Stimulated activated CD8-positive, alpha-beta memory T cell treated with anti-CD3 and anti-CD28 coated beads, Interleukin-12 subunit alpha, Interleukin-12 subunit beta, amount 100 ng/mL, for 4 hours (primary cell): ENCODE measurements around the gene KLHL40.

ENCODE experiments used
- DNase-seq: peaks from one replicate; pipeline ENCODE4 v3.0.0-alpha.2; 2020; ENCODE audit warnings: low read depth

The KLHL40 gene

GRCh38 chr3:42723219-42723618 lies 37.9 kb downstream of the KLHL40 start:
- DNase-seq = no peak

DNA sequence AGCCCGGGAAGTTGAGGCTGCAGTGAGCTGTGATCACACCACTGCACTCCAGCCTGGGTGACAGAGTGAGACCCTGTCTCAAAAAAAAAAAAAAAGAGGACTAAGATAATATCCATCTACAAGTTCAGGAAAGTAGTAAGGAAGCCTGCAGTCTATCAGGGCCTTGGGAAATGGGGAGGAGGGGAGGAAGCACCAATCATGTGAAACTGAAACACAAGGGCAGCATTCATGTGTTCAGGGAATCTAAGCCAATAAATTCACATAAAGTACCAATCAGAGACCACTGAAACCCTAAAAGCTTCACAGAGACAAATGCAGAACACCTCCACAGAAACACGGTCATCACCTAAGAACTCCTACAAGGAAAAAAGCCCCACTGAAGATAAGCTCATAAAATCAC lies 40.1 kb downstream of the KLHL40 start:
- no peak for DNase-seq

DNA sequence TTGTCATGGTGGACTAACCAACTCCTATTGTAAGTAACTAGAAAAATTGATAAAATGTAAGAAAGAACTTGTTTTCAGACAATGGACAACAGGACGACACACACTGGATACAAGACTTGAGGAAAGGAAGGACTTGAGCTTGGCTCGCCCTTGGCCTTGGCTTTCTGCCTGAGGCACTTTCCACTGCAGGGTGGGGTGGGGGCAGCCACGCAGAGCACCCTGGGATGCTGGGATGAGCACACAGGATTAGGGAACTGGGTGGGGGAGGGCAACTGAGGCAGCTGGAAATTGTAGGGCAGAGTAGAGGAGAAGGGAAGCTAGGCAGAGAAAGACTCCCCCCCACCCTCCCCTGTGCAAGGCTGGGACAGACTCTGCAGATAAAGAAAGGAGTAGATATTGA lies 42.7 kb downstream of the KLHL40 start:
- DNase-seq = no peak

- DNase-seq = no peak
These were observed 43.5 kb downstream of the KLHL40 start for GRCh38 chr3:42728668-42729364.

DNA sequence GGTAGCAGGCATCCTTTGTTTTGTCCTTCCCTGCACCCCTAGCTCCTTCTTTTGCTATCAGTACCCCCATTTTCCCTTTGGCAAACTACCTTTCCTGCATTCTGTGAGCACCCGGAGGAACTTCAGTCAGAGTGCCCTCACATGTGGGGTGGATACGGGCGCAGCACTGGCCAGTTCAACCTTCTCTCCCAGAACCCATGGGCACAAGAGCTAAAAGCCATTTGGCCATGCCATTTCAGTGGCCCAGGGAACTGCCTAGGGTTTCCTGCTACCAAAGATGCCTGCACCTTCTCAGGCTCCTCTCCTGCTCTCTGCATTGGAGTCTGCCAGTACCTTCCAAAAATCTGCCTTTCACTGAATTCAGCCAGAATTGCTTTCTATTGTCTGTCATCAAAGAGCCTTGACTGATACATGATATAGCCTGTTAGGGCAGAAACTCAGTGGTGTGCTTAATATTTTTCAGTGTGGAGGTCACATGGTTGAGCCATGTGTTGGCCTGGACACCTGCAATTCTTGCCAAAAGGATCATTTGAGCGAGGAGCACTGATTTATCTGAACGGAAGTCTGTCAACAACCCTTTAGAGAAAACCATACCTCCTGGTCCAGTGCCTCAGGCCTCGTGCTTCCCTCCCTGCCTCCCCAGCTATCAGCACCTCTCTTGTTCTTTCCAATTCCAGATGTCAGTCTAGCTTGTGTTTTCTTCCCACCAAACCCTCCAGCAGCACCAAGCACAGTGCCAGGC lies 44.2 kb downstream of the KLHL40 start:
- DNase-seq = no peak

GRCh38 chr3:42730294-42730693 lies 45.0 kb downstream of the KLHL40 start:
- no peak for DNase-seq

GRCh38 chr3:42730706-42731420 lies 45.5 kb downstream of the KLHL40 start:
- DNase-seq = no peak

DNA sequence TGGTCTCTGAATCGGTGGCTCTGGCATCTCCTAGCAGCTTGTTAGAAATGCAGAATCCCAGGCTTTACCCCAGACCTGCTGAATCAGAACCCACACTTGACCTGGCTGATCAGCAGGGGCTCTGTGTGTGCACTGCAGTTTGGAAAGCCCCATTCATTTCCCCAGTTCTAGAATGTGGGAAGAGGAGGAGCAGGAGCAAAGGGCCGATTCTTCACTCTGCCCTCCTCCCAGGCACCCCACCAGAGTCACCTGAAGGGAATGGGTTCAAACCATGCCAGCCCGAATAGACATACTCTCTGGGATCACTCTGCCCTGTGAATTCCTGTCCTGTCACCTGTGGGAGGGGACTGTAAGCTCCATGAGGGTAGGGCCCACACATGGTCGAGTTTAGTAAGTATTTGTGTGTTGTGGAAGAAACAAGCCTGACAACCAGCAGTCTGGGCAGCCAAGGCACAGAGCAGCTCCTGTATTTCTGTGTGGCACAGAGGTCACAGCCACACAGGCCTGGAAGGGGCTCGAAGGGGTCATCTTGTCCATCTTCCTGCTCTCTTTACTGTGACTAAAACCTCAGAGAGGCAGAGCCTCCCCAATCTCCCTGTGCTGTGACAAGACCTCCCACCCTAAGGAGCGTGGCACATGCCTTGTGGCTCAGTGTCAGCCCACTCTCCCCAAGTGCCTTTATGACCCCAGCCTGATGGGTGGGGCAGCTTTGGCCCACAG lies 46.3 kb downstream of the KLHL40 start:
- no peak for DNase-seq

GRCh38 chr3:42732196-42732828 lies 47.0 kb downstream of the KLHL40 start:
- DNase-seq = no peak

DNA sequence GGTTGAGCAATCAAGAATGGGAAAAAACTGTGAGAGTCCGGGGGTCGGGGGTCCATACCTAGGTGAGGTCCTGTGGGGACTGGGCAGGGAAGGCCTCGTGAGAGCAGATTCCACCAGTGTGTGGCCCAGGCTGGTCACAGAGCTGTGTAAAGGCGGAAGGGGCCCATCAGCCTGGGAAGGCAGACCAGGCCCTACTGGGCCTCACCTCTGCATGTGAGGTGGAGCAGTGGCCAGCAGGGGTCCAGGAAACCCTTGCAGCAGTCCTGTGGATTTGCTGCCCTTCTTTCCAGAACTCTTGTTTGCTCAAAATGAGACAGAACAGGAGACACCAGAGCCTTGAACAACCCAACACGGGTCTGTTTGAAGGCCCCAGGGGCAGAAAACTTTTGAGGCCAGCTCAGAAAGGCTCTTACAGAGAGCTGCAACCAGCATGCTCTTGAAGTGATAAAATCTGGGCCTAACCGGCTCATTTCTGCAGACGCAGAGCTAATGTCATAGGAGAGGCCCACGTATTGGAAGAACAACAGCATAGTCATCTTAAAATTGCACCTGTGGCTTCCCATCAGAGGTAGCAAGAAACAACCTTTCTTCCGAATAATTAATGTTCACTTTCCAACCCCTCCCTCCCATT lies 47.6 kb downstream of the KLHL40 start:
- DNase-seq = no peak

DNA sequence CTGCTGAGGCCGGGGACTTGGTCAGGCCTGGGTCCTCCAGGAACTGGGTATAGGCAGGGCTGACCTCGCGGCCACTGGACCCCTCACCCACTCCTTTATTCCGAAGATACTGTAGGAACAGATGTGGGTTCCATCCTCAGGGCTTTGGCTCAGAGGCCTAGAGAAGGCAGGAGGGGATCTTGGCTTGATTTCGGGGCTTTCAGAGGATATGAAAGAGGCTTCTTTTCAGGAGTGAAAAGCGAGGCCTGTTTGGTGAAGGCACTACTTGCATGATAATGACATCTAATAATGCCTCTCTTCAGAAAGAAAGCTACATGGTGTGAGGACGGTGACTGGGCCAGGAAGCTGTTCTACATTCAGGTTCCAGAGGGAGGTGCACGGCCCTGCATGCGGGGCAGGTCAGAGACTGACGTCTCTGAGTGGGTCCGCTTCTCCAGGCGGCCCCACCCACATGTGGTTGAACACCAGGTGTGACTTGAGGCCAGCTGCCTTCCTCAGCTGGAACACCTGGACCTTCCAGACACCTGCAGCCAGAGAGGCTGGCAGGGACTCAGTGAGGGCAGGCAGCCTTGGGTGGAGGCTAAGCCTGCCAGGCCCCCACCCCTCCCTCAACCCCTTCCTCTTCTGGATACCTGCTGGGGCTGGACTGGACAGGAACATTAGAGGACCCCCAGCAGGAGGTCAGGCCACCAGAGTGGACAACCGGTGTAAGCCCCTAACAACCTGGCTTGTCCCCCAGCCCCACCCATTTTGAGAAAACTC lies 48.3 kb downstream of the KLHL40 start:
- no peak for DNase-seq

GRCh38 chr3:42734263-42734860 lies 49.0 kb downstream of the KLHL40 start:
- no peak for DNase-seq

- no peak for DNase-seq
These were observed 49.7 kb downstream of the KLHL40 start for GRCh38 chr3:42735019-42735418.

DNA sequence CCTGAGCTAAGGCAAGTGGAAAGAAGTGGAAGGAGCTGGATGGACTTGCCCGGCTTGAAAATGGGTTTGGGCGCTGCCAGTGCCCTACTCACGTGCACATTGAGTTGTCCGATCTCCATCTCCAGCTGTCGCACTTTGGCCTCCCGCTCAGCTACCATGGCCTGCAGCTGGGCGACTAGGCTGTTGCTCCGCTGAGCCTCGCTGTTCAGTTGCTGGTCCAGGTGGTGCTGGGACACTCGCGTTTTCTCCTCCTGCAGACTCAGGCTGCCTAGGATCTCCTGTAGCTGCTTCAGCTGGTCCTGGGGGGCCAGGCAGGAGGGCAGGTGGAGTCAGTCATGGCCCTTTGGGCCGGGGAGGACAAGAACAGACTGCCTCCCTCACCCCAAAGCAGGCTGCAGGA lies 50.3 kb downstream of the KLHL40 start:
- no peak for DNase-seq

GRCh38 chr3:42736081-42736480 lies 50.7 kb downstream of the KLHL40 start:
- no peak for DNase-seq

DNA sequence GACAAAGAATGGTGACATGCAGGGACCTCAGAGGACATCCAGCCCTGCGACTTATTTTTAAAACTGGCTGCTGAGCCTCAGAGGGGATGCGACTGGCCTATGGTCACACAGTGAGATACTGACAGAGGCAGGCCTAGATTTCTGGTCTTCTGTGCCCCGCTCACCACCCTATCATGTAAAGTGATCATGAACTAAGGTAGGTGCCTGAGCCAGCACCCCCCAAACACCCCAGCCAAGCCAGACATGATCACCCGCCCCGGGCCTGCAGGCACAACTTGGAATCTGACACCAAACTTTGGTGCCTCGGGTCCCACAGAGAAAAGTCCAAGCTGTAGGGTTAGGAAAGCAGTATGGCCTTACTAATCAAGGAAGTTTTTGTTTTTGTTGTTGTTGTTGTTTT lies 51.2 kb downstream of the KLHL40 start:
- no peak for DNase-seq

- no peak for DNase-seq
These were observed 54.2 kb downstream of the KLHL40 start for GRCh38 chr3:42739401-42740158.

DNA sequence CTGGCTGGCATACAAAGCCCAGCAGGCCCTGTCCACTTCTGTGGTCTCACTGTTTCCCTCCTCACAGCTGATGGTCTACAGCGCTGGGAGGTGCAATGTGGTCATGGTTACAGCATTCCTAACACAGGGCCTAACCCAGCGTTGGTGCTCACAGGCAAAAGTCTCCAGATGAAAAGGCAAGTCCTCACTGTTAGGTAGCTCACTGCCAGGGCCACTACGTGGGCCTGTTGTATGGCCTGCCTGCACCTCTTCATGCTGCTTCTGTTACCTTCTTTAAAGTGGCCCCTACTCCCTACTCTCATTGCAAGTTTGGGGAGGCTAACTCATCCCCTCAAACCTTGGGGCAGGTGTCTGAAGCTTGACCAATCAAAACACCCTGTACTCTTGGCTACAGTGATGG lies 56.5 kb downstream of the KLHL40 start:
- DNase-seq = no peak
